Cerebellar cortex (tissue), 1 donor: ENCODE data around the gene TK2.
"Not testable (repeated sequence)": the region's sequence is repeated elsewhere in the genome, so short reads cannot be mapped to it uniquely, and the experiment has no call there.

Experiments used
- DNase-seq: peaks from one replicate; pipeline ENCODE4 v3.0.0-alpha.2; 2015; ENCODE audit warnings: low spot score

Gene TK2

DNA sequence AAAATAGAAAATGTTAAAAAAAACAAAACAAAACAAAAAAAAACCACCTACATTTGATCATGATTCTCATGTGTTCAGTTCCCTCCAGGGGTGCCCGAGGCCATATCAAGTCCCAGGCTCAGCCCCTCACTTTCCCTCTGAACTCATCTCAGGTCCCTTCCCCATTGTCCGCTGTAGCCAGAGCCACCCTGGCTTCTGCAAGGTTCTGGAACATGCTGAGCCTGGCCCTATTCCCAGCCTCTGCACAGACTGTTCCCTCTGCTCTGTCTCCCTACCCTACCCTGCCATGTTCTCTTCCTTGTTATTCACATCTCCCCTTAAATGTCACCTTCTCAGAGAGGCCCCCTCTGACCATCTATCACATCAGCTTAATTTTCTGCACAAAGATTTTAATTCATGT lies 46.9 kb downstream of the TK2 start:
- DNase-seq: peak; percentile 23

DNA sequence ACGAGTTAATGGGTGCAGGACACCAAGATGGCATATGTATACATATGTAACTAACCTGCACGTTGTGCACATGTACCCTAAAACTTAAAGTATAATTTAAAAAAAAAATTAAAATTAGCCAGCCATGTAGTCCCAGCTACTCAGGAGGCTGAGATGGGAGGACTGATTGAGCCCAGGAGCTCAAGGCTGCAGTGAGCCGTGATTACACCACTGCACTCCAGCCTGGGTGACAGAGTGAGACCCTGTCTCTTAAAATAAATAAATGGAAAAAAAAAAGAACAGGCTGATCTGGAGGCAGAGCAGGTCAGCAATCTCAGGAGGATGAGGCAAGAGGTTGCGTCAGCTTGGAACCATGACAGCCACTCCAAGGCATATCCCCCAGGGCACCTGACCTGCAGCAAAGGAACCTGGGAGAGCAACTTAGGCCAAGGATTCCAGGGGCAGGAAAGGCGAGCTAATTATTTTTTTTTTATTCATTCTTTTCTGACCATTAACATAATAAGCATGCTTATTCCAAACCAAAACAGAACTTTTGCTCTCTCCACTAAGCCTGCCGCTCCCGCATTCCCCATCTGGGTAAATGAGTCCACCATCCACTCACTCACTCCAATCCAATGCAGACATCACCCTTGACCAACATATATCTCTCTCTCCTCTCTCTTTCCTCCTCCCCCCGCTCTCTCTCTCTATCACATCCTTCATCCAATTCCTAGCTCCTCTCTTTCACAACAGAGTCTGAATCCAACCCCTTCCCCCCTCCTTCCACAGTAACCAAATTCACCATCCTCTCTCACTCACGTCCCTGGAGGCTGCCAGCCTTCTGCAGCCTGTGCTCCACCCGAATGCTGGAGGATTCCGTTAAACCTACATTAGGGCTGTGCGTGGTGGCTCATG lies 47.7 kb downstream of the TK2 start:
- no peak for DNase-seq

DNA sequence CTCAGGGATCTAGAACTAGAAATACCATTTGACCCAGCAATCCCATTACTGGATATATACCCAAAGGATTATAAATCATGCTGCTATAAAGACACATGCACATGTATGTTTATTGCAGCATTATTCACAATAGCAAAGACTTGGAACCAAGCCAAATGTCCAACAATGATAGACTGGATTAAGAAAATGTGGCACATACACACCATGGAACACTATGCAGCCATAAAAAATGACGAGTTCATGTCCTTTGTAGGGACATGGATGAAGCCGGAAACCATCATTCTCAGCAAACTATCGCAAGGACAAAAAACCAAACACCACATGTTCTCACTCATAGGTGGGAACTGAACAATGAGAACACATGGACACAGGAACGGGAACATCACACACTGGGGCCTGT lies 48.4 kb downstream of the TK2 start:
- not testable (repeated sequence) for DNase-seq

DNA sequence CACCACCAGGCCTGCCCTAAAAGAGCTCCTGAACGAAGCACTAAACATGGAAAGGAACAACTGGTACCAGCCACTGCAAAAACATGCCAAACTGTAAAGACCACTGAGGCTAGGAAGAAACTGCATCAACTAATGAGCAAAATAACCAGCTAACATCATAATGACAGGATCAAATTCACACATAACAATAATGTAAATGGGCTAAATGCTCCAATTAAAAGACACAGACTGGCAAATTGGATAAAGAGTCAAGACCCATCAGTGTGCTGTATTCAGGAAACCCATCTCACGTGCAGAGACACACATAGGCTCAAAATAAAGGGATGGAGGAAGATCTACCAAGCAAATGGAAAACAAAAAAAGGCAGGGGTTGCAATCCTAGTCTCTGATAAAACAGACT lies 52.0 kb downstream of the TK2 start:
- DNase-seq: not testable (repeated sequence)

DNA sequence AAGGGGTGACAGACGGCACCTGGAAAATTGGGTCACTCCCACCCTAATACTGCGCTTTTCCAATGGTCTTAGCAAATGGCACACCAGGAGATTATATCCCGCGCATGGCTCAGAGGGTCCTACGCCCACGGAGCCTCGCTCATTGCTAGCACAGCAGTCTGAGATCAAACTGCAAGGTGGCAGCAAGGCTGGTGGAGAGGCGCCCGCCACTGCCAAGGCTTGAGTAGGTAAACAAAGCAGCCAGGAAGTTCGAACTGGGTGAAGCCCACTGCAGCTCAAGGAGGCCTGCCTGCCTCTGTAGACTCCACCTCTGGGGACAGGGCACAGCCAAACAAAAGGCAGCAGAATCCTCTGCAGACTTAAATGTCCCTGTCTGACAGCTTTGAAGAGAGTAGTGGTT lies 53.7 kb downstream of the TK2 start:
- DNase-seq: not testable (repeated sequence)

DNA sequence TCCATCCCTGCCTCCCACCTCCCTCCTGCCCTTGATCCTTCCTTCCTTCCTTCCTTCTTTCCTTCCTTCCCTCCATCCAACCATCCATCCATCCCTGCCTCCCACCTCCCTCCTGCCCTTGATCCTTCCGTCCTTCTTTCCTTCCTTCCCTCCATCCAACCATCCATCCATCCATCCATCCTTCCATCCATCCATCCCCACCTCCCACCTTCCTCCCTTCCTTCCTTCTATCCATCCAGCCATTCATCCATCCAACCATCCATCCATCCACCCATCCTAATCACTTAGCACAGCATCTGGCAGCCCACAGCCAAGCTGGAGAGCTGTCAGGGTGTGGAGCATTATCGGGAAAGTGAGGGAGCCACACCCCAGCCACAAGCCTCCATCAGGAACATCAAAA lies 54.5 kb downstream of the TK2 start:
- no peak for DNase-seq

DNA sequence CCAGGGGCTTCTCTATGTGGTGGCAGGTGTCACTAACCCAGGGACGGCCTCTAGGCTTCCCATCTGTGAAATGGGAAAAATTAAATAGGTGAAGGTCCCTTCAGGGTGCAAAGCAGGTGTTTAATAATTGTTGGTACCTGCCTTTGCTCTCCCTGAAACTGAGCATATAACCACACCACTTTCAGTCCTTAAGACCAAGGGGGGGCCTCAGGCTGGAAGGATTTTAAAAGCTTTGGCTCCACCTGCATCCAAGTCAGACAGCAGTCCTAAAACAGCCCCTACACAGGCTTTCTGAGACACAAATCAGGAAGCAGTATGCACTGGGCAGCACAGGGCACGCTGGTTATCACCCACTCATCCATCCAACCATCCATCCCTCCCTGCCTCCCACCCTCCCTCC lies 55.0 kb downstream of the TK2 start:
- DNase-seq: no peak

GRCh38 chr16:66493490-66494401 lies 56.2 kb downstream of the TK2 start:
- DNase-seq: no peak

- DNase-seq: no peak
These were observed 58.2 kb downstream of the TK2 start for GRCh38 chr16:66491716-66492064.

- no peak for DNase-seq
These were observed 58.9 kb downstream of the TK2 start for GRCh38 chr16:66490774-66491715.

DNA sequence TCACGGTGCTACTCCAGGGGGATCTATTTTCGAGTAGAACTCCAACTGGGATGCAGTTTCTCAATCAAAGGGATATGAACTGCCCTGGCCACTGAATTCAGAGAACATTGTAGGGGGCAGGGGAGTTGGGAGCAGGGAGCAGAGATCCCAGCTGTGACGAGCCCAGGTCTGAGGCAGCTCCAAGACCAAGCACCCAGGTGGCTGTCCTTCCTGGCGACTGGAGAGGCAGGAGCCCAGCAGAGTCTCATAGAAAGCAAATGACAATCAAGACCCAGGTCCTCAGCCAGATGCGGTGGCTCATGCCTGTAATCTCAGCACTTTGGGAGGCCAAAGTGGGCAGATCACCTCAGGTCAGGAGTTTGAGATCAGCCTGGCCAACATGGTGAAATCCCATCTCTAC lies 60.1 kb downstream of the TK2 start:
- DNase-seq: no peak

DNA sequence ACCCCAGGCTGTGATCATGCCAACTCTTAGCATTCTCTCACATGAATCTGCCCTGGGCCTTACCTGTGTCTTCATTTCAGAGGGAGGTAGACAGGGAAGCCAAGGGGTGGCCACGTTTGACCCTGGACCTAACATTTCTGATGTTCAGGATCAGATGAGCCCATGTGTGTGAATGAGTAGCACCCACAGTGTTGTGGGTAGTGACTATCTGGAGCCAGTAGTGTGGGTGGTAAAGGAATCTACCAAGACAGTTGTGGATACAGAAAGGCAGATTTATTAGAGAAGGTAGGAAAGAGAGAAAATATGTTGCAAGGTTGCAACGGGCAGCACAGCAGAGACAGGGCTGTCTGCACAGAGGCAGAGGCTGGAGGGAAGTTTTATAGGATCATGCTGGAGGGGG lies 60.5 kb downstream of the TK2 start:
- DNase-seq: no peak

DNA sequence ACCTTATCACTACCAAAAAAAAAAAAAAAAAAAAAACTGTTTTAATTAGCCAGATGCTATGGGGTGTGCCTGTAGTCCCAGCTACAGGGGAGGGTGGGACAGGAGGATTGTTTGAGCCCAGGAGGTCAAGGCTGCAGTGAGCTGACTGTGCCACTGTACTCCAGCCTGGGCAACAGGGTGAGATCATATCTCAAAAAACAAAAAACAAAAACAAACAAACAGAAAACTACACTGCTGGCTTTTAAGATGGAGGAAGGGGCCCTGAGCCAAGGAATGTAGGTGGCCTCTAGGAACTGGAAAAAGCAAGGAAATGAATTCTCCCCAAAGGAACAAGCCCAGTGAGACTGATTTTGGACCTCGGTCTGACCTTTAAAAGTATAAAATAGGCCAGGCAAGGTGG lies 61.4 kb downstream of the TK2 start:
- DNase-seq: no peak

GRCh38 chr16:66487580-66488275 lies 62.2 kb downstream of the TK2 start:
- no peak for DNase-seq

GRCh38 chr16:66486773-66487579 lies 62.9 kb downstream of the TK2 start:
- no peak for DNase-seq

- DNase-seq: no peak
These were observed 63.6 kb downstream of the TK2 start for GRCh38 chr16:66486199-66486772.

GRCh38 chr16:66485376-66485775 lies 64.5 kb downstream of the TK2 start:
- DNase-seq: no peak

DNA sequence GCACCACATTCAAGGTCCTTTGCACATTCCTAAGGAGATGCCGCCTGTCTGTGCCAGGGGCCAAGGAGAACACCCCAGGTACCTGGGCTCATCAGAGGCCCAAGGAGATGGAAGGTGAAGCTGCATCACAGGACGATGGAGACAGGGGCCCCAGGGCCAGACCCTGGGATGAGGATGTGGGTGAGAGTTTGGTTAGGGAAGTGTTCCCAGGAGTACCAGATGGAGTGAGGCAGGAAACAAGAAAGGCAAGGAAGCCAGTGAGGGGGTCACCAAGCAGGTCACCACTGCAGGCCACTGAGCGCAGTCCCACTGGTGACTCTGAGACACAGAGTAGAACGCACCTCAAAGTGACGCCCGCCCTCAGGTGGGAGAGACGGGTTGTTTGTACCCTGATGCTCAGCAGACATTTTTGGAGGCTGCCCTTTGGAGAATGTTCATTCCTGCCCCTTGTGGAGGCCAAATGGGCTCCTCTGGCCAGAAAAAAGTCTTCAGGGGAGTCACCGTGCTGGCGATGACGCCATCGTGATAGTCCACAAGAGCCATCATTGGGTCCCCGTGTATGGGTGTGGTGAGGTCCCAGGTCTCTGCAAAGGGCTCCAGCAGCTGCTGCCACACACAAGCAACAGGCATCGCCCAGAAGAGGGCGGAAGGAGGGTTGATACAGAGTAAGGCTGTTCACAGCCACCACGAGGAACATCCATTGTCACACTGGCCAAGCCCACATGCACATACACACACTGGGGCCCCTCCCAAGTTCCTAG lies 65.3 kb downstream of the TK2 start:
- no peak for DNase-seq

DNA sequence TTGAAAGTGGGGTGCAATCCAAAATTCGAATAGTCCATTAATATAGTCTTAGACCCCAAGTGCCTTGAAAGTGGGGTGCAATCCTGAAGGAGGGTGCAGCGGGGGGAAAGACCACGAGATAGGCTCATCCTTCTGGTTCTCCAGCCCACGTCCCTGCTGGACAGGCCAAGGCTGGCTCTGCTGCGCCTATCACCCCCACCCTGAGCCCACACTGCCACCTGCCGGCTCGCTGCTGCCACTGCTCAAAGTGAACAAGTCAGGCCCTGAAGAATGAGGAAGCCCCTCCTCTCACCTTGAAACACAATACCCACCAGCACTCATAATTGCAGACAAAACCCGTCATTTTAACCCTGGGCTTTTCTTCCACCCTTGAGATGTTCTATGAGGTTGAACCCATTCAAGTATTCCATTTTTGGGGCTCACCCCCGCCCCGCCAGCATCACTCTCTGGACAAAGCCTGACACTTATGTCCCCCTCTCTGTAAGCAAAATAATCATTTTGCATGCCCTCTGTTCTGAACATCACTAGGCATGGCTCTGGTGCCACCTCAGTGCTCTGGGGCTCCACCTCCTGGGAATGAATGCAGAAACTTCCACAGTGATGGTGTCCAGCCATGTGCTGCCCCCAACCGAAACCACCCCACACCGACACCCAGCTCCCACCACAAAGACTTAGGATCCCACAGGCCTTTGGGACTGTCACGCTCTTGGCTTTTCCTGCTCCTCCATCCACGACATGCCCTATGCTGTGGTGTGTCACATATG lies 66.1 kb downstream of the TK2 start:
- DNase-seq: peak; percentile 75
